ENCODE measurements around the gene EIF1B. TPM values are rescaled to one million over a fixed set of nuclear protein-coding genes. Genes with fewer than 3 reads are reported as not detected.

The EIF1B gene
- total RNA-seq, 1 donor from 2014 or later = 10.4 TPM

GRCh38 chr3:40294434-40294833 lies 15.1 kb upstream of the EIF1B start:
- no peak for DNase-seq (ENCODE audit: low read depth)
- TF ChIP-seq CTCF (conservative IDR thresholded peaks at IDR 0.05; ENCODE audit: low read depth, low read length) = no peak
- no peak overlapping the region for H3K4me3 ChIP-seq (ENCODE audit: low read depth, low read length)

- no peak for TF ChIP-seq CTCF (conservative IDR thresholded peaks at IDR 0.05; ENCODE audit: low read depth, low read length)
- no peak for DNase-seq (ENCODE audit: low read depth)
- H3K4me3 ChIP-seq (ENCODE audit: low read depth, low read length) = no peak overlapping the region
Observed at GRCh38 chr3:40298075-40298474, 11.4 kb upstream of the EIF1B start.

- DNase-seq (ENCODE audit: low read depth) = no peak
- TF ChIP-seq CTCF (conservative IDR thresholded peaks at IDR 0.05; ENCODE audit: low read depth, low read length) = no peak
- H3K4me3 ChIP-seq (ENCODE audit: low read depth, low read length) = no peak overlapping the region
Observed at GRCh38 chr3:40299130-40299720, 10.3 kb upstream of the EIF1B start.

- no peak for TF ChIP-seq CTCF (conservative IDR thresholded peaks at IDR 0.05; ENCODE audit: low read depth, low read length)
- DNase-seq (ENCODE audit: low read depth) = no peak
- H3K4me3 ChIP-seq (ENCODE audit: low read depth, low read length) = no peak overlapping the region
Observed at GRCh38 chr3:40299721-40300335, 9.7 kb upstream of the EIF1B start.

GRCh38 chr3:40302784-40303183 lies 6.7 kb upstream of the EIF1B start:
- H3K4me3 ChIP-seq (ENCODE audit: low read depth, low read length) = no peak overlapping the region
- no peak for TF ChIP-seq CTCF (conservative IDR thresholded peaks at IDR 0.05; ENCODE audit: low read depth, low read length)
- DNase-seq (ENCODE audit: low read depth) = no peak

GRCh38 chr3:40304352-40304751 lies 5.2 kb upstream of the EIF1B start:
- no peak overlapping the region for H3K4me3 ChIP-seq (ENCODE audit: low read depth, low read length)
- DNase-seq (ENCODE audit: low read depth) = no peak
- no peak for TF ChIP-seq CTCF (conservative IDR thresholded peaks at IDR 0.05; ENCODE audit: low read depth, low read length)

GRCh38 chr3:40306336-40306735 lies 3.2 kb upstream of the EIF1B start:
- no peak for DNase-seq (ENCODE audit: low read depth)
- TF ChIP-seq CTCF (conservative IDR thresholded peaks at IDR 0.05; ENCODE audit: low read depth, low read length) = no peak
- no peak overlapping the region for H3K4me3 ChIP-seq (ENCODE audit: low read depth, low read length)
